SK-N-DZ (cell line): ENCODE results near the gene RABGEF1. TPM values are rescaled to one million over a fixed set of nuclear protein-coding genes. Genes with fewer than 3 reads are reported as not detected.
"Not testable (repeated sequence)": the region's sequence is repeated elsewhere in the genome, so short reads cannot be mapped to it uniquely, and the experiment has no call there.

Source experiments
- DNase-seq: peaks from one replicate; pipeline ENCODE4 v3.0.0-alpha.2; 2015; ENCODE audit warnings: low spot score
- polyA plus RNA-seq, 2 experiments: library from polyadenylated mRNA; depleted of rRNA; stranded (reverse); fragments of >200 nt; gene quantifications; 2 replicates each; pipeline ENCODE4 v1.2.3, GENCODE V29; 2014

RABGEF1 gene
- polyA plus RNA-seq (2014; cell fraction: cytosol; rRNA removed) = 12.6 and 15.3 TPM in 2 replicates
- 14.3 and 15.2 TPM in 2 replicates for polyA plus RNA-seq (2014; cell fraction: nucleus; rRNA removed)

DNA sequence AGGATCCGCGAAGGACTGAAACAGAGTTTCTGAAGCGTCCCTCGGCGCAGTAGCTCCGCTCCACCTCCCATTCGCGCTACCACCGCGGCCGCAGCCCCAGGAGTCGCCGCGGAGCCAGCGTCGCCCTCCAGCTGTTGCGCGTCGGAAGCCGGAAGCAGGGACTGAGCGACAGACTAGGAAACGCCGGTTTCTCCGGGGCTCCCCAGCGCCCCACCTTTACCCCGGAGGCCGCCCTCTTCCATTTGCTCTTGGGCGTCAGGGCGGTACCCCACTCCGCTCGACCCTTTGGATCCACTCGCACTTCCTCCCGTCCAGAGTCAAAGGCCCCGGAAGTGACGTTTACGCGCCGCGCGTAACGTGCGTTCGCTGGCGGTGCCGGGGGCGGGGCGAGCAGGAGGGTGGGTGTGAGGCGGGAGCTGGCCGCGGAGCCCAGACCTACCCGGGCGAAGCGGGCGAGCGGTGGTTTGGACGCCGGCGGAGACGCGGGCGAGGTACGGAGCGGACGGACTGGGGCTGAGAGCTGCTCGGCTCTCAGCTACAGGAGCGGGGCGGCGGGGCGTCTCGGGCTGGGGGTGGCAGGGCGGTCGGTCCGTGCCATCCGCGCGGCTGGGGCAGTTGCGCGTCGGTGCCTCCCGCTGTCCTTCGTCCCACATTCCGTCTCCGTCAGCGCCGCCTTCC lies at the start of gene RABGEF1:
RABGEF1 (plus strand) TSS at position 432 of the 678 bp plus-strand sequence. CDS start 31,167 bp downstream, outside the sequence.
- DNase-seq = peak; percentile 94

- no peak for DNase-seq
Observed at GRCh38 chr7:66693331-66693730, 47.2 kb upstream of the RABGEF1 start.

DNA sequence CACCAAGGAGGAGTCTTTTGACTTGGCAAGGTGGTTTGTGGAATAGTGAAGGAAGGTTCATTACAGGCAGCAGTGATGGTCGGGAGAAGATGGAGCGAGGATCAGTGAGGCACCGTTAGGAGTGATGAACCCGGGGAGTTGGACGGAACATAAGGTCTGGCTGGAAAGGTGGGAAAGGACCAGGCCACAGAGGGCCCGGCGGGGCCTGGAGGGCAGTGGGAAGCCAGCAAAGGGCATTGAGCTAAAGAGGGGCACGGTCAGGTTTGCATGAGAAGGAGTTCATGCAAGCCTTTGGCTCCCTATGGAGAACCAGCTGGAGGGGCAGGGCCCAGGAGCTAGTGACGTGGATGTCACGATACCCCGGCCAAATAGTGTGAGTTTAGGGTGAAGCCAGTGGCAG lies 46.2 kb upstream of the RABGEF1 start:
- DNase-seq = no peak

GRCh38 chr7:66695417-66695816 lies 45.1 kb upstream of the RABGEF1 start:
- DNase-seq = not testable (repeated sequence)

- not testable (repeated sequence) for DNase-seq
Observed at GRCh38 chr7:66696134-66696533, 44.4 kb upstream of the RABGEF1 start.

DNA sequence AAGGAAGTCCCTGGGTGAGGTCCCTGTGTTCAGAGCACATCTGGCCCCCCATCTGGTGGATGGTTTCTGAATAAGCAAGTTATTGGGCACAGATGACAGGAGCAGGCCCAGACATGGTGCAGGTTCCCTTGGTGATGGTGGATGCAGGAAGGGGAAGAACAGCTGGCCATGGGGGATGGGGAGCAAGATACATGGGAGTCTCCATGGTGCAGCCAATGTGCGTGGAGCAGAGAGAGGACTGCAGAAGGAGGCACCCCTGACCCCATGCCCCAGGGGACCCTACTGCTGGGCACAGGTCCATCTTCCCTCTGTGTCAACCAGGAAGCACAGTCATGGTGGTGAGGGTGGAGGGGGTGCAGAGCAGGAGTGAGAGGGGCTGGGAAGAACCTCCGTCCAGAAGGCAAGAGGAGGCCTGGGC lies 43.8 kb upstream of the RABGEF1 start:
- DNase-seq = peak; percentile 63

GRCh38 chr7:66697449-66698438 lies 42.8 kb upstream of the RABGEF1 start:
- DNase-seq = no peak

GRCh38 chr7:66698652-66699205 lies 41.8 kb upstream of the RABGEF1 start:
- DNase-seq = no peak

- DNase-seq = no peak
Observed at GRCh38 chr7:66699998-66700397, 40.5 kb upstream of the RABGEF1 start.

DNA sequence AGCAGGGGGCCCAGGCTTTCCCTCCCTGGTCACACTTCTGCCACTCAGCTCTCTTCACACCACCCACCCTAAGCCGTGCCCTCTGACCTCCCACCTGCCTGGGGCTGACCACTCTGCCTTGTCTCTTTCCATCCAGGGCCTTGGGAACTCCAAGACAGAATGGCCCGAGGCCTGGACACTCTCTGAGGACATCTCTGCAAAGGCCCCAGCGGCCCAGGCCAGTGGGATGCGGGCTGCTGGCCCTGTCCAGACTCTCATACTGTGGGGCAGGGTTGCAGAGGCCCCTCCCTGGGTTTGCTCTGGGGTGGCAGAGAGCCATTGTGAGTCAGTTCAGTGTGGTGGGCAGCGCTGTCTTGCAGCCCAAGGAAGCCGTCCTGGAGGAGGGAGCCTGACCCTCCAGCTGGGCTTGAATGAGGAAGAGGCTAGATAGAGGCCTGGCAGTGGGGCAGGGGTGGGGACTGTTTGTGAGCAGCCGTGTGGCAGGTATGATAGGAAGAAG lies 39.9 kb upstream of the RABGEF1 start:
- no peak for DNase-seq

GRCh38 chr7:66707825-66708224 lies 32.7 kb upstream of the RABGEF1 start:
- no peak for DNase-seq

DNA sequence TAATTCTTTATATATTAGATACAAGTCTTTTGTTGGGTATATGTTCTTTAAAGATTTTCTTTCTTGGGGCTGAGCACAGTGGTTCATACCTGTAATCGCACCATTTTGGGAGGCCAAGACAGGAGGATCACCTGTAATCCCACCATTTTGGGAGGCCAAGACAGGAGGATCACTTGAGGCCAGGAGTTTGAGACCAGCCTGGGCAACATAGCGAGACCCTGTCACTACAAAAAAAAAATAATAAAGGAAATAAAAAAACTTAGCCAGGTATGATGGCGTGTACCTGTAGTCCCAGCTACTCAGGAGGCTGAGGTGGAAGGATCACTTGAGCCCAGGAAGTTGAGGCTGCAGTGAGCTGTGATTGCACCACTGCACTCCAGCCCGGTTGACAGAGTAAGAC lies 29.8 kb upstream of the RABGEF1 start:
- not testable (repeated sequence) for DNase-seq

GRCh38 chr7:66713687-66714086 lies 26.8 kb upstream of the RABGEF1 start:
- DNase-seq = no peak

DNA sequence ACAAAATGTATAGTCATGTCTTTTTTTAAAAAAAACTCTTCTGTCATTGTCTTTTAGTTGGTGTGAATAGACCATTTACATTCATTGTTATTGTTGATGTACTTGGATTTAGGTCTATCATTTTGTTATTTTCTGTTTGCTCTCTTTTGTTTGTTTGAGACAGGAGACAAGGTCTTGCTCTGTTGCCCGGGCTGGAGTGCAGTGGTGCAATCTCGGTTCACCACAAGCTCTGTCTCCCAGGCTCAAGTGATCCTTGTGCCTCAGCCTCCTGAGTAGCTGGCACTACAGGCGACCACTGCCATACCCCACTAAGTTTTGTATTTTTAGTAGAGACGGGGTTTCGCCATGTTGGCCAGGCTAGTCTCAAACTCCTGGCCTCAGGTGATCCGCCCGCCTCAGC lies 23.9 kb upstream of the RABGEF1 start:
- not testable (repeated sequence) for DNase-seq

GRCh38 chr7:66720561-66720960 lies 20.0 kb upstream of the RABGEF1 start:
- no peak for DNase-seq

DNA sequence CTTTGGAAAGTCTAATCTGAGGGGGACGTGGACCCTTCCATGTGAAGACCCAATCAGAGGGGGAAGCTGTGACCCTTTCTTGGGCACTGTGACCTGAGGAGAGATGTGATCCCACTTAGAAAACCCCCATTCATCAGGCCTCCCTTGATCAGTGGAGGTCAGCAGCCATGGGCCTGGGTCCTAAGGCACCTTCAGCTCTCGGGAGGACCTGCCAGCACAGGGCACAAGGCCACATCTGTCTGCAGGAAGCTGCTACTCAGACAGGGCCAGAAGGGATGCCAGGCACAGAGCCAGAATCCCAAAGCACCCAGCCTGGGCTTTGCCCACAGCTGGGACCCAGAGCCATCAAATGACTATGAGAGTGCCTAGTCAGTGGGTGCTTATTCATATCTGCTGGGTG lies 14.7 kb upstream of the RABGEF1 start:
- no peak for DNase-seq

DNA sequence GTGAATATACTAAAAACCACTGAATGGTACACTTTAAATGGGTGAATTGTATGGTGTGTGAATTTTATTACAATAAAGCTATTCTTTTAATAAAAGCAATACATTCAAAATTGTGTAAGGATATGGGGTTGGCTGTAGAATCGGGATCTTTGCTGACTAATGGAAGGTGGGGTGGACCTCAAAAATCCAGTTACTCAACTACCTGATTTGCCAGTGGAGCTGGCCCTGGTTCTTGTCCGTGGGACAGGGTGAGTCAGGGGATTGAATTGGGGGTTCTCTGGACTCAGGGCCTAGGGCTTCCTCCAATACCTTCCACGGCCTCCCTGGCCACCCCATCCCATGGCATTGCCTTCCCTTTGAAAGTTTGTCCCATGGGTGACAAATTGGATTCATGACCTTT lies 13.5 kb upstream of the RABGEF1 start:
- no peak for DNase-seq

- DNase-seq = no peak
Observed at GRCh38 chr7:66728571-66728970, 12.0 kb upstream of the RABGEF1 start.

- DNase-seq = no peak
Observed at GRCh38 chr7:66729274-66729673, 11.3 kb upstream of the RABGEF1 start.

GRCh38 chr7:66731986-66732385 lies 8.5 kb upstream of the RABGEF1 start:
- DNase-seq = no peak

GRCh38 chr7:66732439-66732838 lies 8.1 kb upstream of the RABGEF1 start:
- no peak for DNase-seq

DNA sequence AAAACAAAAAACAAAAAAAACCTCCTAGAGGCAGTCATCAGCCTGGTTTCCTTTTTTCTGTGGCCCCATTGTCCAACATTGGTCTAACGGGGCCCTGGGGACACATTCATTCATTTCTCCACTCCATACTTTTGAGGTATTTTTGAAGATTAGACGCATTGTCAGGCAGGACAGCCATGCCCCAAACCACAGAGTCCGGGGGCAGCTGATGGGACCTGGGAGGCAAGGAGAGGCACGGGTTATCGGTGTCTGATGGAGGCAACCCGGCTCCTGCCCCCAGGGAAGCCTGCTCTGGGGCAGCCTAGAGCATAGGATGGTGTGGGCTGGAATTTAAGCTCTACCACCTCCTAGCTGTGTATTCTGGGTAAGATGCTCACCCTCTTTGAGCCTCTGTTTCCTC lies 6.5 kb upstream of the RABGEF1 start:
- no peak for DNase-seq
